GM19328 (cell line): ENCODE results near the gene NCR3LG1.

ENCODE experiments used
- ATAC-seq: cut with Tn5 transposase; IDR thresholded peaks from one replicate; pipeline ENCODE4 v1.9.1; 2021; ENCODE audit warnings: mild to moderate bottlenecking, moderate library complexity; ENCODE audit not compliant: unreplicated experiment

The NCR3LG1 gene

GRCh38 chr11:17391493-17392355 lies 40.1 kb downstream of the NCR3LG1 start:
- no peak for ATAC-seq

GRCh38 chr11:17392872-17393271 lies 41.3 kb downstream of the NCR3LG1 start:
- ATAC-seq = no peak

GRCh38 chr11:17393472-17393871 lies 41.9 kb downstream of the NCR3LG1 start:
- ATAC-seq = no peak

GRCh38 chr11:17394743-17395390 lies 43.3 kb downstream of the NCR3LG1 start:
- ATAC-seq = no peak

GRCh38 chr11:17395554-17395961 lies 44.0 kb downstream of the NCR3LG1 start:
- no peak for ATAC-seq

- ATAC-seq = no peak
Observed at GRCh38 chr11:17395978-17396377, 44.4 kb downstream of the NCR3LG1 start.

DNA sequence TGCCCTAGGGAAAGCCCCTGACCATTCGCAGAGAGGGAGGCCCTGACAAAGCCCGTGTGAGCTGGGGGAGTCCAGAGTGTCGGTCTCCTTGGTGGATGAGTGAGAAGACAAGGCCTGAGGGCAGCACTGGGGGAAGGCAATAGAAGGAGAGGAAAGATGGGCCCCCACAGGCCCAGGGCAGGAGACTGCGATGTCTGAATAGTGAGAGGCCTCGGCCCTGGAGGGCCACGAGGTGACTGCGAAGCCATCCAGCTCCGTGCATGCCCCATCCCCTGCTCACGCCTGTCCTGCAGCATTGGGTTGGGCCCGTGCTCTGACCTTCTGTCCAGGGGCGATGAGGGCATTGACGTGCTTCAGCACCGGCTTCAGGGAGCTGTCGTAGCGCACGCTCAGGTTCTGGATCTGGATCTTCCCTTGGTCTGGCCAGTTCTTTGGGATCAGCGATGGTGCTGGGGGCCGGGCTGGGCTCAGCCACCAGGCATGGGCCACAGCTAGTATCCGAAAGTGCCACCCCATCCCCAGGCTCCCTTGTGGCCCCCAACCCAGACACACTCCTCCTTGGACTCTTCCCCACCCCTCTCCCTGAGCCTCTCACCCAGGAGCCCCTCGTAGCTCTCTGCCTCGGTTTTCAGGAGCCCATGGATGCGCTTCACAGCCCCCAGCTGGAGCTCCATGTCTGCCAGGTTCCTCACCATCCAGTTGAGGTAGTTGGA lies 45.2 kb downstream of the NCR3LG1 start:
- ATAC-seq = no peak

DNA sequence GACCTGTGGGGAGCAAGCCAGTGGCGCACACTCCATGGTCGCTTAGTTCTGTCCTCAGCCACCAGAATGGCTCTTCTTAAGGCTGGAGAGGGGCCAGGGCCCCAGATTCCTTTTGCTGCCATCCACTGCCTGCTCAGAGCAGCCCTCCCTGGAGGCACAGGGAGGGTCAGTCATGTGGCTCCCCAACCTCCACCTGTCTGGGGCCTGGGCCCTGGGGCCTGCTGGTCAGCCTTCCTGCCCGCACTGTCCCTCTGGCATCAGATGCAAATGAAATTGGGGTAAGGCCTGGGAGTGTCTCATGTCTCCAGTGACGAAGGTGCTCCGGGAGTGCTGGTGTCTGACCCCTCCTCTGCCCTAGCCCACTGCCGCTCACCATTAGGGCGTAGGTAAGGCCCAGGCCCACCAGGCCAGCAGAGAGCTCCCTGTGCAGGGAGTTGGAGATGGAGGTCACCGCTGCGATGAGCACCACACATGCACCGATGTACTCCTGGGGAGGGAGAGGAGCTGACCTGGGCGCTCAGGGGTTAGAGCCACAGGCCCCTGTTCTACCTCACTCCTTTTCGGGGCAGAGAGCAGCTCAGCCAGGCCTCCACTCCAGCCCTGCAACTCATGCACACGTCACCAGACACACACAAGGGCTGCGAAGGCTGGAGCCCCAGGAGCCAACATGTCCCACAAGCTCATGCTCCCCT lies 45.9 kb downstream of the NCR3LG1 start:
- ATAC-seq = no peak

- no peak for ATAC-seq
Observed at GRCh38 chr11:17399236-17399635, 47.6 kb downstream of the NCR3LG1 start.

DNA sequence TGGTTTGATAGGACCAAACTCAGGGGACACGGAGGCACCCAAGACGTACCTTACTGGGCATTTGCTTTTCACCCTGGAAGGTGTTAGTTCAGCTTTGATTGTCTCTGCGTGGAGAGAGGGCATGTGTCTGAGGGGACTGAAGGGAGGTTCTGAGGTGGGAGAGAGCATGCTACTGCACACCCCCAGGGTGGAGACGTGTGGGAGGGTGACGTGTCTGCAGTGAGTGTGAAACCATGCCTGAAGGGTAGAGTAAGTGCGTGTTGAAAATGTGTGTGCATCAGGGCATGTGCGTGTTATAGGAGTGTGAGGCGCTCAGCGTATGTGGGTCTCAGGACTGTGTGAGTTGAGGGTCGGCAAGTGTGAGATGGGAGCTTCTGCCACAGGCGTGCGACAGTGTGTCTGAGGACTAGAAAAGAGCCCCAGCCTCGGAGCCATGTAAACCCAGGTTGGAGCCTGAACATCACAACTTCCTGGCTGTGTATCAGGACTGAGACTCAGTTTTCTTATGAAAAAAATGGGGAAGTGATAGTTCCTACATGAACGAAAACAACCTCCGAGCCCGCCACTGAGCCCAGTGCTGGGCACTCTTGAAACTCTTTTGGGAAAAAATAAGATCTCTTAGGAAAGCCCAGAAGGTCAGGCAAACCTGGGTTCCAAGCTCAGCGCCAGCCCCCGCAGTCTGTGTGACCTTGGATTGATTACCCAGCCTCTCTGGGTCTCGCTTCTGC lies 48.6 kb downstream of the NCR3LG1 start:
- ATAC-seq = no peak

DNA sequence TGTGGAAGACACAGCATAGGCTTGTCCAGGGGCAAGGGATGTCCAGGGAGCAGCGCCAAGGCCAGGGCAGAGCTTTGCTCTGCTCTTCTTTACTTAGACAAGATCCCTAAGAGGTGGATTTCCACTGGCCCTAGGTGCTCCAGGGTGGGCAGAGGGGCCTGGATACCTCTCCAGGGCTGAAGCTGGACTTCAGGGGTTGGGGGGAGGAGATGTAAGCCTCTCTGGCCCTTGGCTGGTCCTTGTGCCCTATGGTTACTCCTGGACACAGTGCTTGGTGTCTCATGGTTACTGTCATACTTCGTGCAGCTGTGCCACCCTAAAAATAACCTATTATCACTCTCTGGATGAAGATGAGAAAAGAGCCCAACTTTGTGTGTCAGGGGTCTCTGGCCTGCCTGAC lies 49.7 kb downstream of the NCR3LG1 start:
- no peak for ATAC-seq

DNA sequence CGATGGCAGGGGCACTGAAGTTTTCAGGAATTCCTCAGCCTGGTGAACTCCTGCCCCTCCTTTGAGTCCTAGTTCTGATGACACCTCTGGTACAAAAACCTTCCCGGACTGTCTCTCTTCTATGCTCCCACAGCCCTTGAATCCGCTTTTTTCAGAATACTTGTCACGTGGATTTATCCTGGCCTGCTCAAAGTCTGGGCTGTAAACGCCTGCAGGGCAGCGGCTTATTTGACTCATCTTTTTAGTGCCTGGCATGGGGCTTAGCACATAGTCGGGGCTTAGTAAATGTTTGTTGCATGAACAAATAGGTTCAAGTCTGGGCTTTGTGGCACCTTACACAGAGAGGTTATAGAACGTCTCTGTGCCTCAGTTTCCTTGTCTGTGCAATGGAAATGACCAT lies 50.2 kb downstream of the NCR3LG1 start:
- no peak for ATAC-seq

GRCh38 chr11:17402486-17402885 lies 50.9 kb downstream of the NCR3LG1 start:
- no peak for ATAC-seq

GRCh38 chr11:17403980-17404759 lies 52.6 kb downstream of the NCR3LG1 start:
- no peak for ATAC-seq

DNA sequence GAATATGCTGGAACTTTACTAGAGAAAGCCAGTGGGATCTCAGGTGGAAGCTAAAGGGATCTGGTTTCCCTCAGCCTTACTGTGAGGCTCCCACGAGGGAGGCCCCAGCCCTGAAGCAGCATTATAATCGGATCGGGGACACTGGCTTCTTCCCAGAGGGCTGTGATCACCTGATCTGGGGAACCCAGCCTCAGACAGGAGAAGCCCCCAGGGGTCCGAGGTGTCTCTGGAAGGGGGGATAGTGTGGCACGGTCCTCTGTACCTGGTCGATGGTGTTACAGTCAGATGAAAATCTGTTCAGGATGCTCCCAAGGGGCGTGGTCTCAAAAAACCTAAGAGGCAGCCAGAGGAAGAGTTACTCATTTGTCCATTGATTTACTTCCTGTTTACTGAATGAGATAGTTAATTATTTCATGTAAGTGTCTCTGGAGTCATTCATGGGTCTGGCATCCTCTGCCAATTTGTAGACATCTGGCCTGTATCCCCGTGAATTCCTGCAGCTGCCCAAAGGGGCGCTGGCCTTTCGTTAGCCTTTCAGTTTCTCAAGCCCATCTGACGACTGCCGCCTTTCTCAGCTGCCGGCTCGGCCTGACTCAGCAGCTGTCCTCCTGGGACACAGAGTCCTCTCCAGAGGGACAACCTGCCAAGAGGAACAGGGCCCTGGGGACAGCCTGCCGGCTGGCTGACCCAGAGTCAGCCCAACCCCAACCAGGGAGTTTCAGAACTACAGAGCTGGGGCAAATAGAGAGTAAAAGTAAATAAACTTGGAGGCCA lies 53.8 kb downstream of the NCR3LG1 start:
- ATAC-seq = no peak

- no peak for ATAC-seq
Observed at GRCh38 chr11:17406082-17406817, 54.6 kb downstream of the NCR3LG1 start.

GRCh38 chr11:17406818-17407149 lies 55.2 kb downstream of the NCR3LG1 start:
- no peak for ATAC-seq

GRCh38 chr11:17407575-17407974 lies 56.0 kb downstream of the NCR3LG1 start:
- no peak for ATAC-seq
